Large intestine (tissue), 3 donors: ENCODE data around the gene C11orf58. TPM values are rescaled to one million over a fixed set of nuclear protein-coding genes. Genes with fewer than 3 reads are reported as not detected.

Experiments
- DNase-seq, 2 donors: peaks; one replicate each; pipeline versions ENCODE4 v3.0.0 to v3.0.0-alpha.2; 2013
- H3K27ac ChIP-seq: one replicate; pipeline ENCODE4 v1.5.1; 2013; ENCODE audit warnings: low read length
- H3K27me3 ChIP-seq: 2 replicates; pipeline ENCODE4 v1.6.1; 2013; ENCODE audit warnings: low read length; ENCODE audit not compliant: control insufficient read depth, insufficient read depth
- H3K36me3 ChIP-seq: 2 replicates; pipeline ENCODE4 v1.6.1; 2013; ENCODE audit warnings: low read length; ENCODE audit not compliant: control insufficient read depth, insufficient read depth
- H3K4me1 ChIP-seq: one replicate; pipeline ENCODE4 v1.6.1; 2013; ENCODE audit warnings: low read length; ENCODE audit not compliant: control insufficient read depth, insufficient read depth
- H3K4me3 ChIP-seq: one replicate; pipeline ENCODE4 v1.5.1; 2013; ENCODE audit warnings: low read length
- H3K9me3 ChIP-seq: one replicate; pipeline ENCODE4 v1.6.1; 2013; ENCODE audit warnings: mild to moderate bottlenecking, low read depth, low read length, moderate library complexity; ENCODE audit not compliant: control insufficient read depth
- WGBS: methylation state at CpG from one replicate; pipeline ENCODE4 v1.1.5; 2013; ENCODE audit warnings: low lambda C conversion rate; ENCODE audit not compliant: insufficient coverage; 5-methylcytosine and 5-hydroxymethylcytosine counted together
- polyA plus RNA-seq: library from polyadenylated mRNA; unstranded; fragments of 120-200 nt; gene quantifications from one replicate; pipeline ENCODE4 v1.2.1, GENCODE V29; 2013

Gene C11orf58
- polyA plus RNA-seq, 1 donor: 172 TPM

DNA sequence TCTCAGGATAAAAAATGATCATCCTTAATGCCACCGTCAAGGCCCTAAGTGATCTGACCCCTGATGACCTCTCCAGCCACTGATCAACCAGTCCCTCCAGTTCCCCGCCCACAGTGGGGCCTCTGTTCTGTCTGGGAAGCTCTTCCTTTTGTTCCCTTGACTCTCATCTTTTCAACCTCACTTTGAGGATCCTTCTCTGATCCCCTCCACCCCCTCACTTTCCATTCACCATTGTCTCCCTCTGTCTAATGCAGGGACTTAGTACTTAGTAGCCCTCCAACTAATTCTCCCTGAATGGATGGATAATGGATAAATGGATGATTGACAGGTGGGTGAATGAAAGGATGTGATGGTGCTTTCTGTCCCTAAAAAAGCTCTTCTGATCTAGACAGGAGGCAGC lies 45.6 kb downstream of the C11orf58 start:
- H3K4me3 ChIP-seq: no peak overlapping the region
- H3K27ac ChIP-seq: no peak overlapping the region
- peaks cover 49% of the 10 kb centered on the region for H3K36me3 ChIP-seq
- no peaks in the 10 kb centered on the region for H3K27me3 ChIP-seq
- DNase-seq: no peak
- H3K9me3 ChIP-seq: no peaks in the 10 kb centered on the region
- WGBS: no CpG with 5 or more reads among the region's 2 CpGs
- H3K4me1 ChIP-seq: peaks cover 19% of the 10 kb centered on the region

DNA sequence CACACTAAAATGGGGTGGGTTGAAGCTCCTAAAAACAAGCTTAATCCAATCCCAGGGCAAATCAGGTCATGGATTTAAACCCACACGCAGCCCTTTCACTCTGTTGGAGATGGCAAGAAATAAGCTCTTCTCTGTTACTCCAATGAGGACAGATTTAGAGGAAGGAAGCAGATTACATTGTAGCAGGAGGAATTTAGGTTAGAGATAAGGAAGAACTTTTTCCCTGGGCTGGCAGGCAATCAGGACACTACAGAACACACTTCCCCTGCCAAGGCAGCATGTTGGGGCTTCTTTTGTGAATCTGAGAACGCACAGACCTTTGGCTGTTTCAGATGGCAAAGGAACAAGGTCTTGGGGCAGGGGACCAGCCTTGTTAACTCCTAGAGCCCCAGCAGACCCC lies 46.2 kb downstream of the C11orf58 start:
- Histone ChIP-seq H3K4me3 (no peak overlapping the region), H3K27ac (no peak overlapping the region), H3K4me1 (peaks cover 13% of the 10 kb centered on the region), H3K27me3 (no peaks in the 10 kb centered on the region), H3K36me3 (peaks cover 50% of the 10 kb centered on the region), H3K9me3 (no peaks in the 10 kb centered on the region)
- WGBS: no CpG with 5 or more reads among the region's 2 CpGs
- DNase-seq: no peak

DNA sequence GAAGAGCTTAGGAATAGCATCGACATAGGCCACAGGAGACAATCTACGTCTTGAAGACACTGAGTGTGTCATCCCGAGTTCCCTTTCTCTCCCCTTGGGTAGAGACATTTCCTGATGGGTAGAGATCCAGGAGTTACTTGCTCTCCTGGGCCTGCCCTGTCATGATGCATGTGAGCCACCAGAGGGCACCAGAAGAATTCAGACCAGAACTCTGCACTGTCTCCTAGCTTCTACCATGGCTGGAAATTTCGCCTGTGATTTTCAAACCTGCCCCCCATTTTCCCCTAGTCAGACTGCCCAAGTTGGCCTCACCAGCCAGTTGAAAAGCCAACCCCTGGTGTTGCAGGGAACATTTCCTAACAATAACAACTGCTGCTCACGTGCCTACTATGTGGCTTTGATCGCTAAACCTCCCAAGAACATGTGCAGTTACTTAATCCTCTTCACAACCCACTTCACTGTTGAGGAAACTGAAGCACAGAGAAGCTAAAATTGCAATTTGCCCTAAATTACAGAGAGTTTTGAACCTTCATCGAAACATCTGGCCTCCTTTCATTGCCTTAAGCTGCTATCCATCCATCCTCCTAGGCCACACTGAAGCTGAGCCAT lies 47.2 kb downstream of the C11orf58 start:
- peak; percentile 40 to 55 for DNase-seq
- Histone ChIP-seq H3K27ac (peak overlapping the region; percentile 64), H3K4me1 (peaks cover 13% of the 10 kb centered on the region), H3K36me3 (peaks cover 53% of the 10 kb centered on the region), H3K27me3 (no peaks in the 10 kb centered on the region), H3K9me3 (no peaks in the 10 kb centered on the region), H3K4me3 (no peak overlapping the region)
- 100% methylated on average over 1 of the region's 7 CpGs for WGBS

DNA sequence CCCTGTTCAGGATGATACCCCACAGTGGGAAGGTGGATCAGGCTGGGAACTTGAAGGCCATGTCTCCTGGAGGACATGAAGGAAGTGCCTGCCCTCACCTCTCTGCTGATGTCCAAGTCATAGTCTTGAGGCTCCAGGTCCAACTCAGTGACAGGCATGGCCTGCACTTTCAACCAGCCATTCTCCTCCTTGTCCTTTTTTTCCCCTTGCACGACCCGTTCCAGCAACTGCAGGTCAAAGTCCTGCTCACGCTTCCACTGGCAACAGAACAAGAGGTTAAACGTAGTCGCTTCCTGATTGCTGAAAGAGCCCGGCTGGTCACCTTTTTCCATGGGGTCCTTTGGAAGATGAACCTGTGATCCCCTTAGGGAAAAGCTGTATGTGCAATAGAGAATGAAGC lies 47.7 kb downstream of the C11orf58 start:
- Histone ChIP-seq H3K9me3 (no peaks in the 10 kb centered on the region), H3K36me3 (peaks cover 58% of the 10 kb centered on the region), H3K4me1 (peaks cover 17% of the 10 kb centered on the region), H3K27ac (peak overlapping the region; percentile 64), H3K4me3 (no peak overlapping the region), H3K27me3 (no peaks in the 10 kb centered on the region)
- DNase-seq: peak; percentile 66 to 84
- WGBS: 20% methylated on average over 1 of the region's 6 CpGs

DNA sequence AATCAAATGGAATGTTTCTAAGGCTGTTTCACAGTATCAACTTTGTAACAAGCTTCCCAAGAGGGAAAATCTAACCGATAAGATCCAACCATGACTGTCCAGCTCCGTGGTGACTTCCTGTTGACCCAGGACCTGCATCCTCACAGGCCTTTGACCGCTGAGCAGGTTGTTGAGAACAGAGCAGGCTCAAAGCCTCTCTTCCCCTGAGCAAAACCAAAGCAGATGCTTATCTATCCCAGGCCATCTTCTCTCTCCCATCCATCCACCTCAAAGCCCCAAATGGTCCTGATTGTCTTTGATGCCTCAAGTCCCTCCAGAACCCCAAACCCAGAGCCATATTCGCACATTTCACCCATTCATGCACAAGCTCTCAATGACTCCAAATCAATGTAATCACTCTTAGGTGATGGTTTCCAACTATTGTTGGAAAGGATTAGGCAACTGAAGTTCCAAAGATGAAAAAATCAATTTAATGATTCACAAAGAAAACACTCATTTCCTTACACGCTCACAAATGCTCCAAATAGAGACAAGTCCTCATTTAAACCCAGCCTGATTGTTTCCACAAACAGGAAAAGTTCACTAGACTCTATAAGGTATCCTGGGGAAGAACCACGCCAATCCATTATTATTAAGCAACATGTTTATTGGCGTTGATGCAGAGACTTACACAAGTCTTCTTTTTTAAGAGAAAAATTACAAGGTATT lies 48.7 kb downstream of the C11orf58 start:
- no peak for DNase-seq
- peaks cover 59% of the 10 kb centered on the region for H3K36me3 ChIP-seq
- H3K4me1 ChIP-seq: peaks cover 20% of the 10 kb centered on the region
- no peaks in the 10 kb centered on the region for H3K27me3 ChIP-seq
- H3K4me3 ChIP-seq: no peak overlapping the region
- no peak overlapping the region for H3K27ac ChIP-seq
- H3K9me3 ChIP-seq: no peaks in the 10 kb centered on the region
- WGBS: no CpG with 5 or more reads among the region's 7 CpGs

DNA sequence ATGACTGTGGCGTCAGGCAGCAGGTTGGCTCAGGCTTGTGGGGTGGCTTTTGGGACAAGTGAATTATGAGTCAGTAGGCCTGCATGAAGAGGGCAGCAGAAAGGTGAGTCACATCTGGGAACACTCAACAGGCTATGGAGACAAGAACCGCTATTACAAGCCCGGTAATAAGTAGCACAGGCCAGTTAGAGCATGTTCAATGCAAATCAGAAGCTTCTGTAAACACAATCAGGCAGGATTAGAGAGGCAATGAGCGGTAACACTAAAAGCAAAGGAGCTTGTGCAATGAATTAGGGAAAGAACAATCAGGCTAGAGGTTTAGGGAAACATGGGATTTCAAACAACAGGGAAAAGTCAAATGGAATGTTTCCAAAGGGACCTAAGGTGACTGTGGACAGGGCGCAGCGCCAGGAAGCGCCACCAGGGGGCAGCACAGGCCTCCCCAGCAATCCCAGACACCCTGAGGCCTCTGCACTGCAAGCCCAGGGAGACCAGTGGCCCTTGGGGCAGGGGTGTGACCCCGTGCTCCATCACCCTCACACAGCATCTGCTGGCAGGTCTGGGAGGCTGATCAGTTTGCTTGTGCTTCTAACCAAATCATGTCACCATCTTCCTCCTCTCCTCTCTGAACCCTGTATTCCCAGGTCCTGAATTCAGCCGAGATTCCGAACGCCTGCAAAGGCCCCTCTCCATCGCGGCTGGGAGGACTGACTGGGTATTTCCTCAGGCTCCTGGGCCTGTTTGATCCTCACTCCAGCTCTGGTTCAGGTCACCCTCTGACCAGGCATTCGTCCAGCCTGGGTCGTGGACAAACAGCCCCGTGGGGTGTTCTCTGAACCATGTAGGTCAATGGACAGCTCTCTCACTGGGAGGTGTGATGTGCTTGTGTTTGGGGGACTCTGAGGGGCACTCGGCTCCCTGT lies 50.0 kb downstream of the C11orf58 start:
- no peaks in the 10 kb centered on the region for H3K27me3 ChIP-seq
- no peak overlapping the region for H3K4me3 ChIP-seq
- H3K27ac ChIP-seq: no peak overlapping the region
- H3K4me1 ChIP-seq: peaks cover 17% of the 10 kb centered on the region
- peak; percentile 42 to 59 for DNase-seq
- H3K36me3 ChIP-seq: peaks cover 55% of the 10 kb centered on the region
- WGBS: 67% methylated on average over 2 of the region's 17 CpGs
- no peaks in the 10 kb centered on the region for H3K9me3 ChIP-seq

DNA sequence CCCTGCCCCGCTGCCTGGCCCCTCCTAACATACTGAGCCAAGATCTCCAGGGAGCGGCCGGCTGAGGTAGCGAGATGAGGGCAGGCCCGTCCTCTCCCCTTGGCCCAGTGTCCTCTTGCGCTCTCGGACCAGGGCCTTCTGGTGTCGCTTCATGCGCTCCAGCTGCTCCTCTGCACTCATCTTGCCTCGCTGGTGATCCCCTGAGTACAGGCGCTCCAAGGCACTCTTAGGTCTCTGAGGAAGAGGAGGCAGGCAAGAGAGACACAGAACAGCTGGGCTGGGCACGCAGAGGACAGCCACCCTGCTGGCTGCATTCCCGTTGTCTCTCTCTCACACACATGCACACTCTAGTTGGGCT lies 50.6 kb downstream of the C11orf58 start:
- WGBS: no CpG with 5 or more reads among the region's 13 CpGs
- Histone ChIP-seq H3K36me3 (peaks cover 55% of the 10 kb centered on the region), H3K9me3 (no peaks in the 10 kb centered on the region), H3K27ac (no peak overlapping the region), H3K27me3 (no peaks in the 10 kb centered on the region), H3K4me1 (peaks cover 17% of the 10 kb centered on the region), H3K4me3 (no peak overlapping the region)
- no peak for DNase-seq

DNA sequence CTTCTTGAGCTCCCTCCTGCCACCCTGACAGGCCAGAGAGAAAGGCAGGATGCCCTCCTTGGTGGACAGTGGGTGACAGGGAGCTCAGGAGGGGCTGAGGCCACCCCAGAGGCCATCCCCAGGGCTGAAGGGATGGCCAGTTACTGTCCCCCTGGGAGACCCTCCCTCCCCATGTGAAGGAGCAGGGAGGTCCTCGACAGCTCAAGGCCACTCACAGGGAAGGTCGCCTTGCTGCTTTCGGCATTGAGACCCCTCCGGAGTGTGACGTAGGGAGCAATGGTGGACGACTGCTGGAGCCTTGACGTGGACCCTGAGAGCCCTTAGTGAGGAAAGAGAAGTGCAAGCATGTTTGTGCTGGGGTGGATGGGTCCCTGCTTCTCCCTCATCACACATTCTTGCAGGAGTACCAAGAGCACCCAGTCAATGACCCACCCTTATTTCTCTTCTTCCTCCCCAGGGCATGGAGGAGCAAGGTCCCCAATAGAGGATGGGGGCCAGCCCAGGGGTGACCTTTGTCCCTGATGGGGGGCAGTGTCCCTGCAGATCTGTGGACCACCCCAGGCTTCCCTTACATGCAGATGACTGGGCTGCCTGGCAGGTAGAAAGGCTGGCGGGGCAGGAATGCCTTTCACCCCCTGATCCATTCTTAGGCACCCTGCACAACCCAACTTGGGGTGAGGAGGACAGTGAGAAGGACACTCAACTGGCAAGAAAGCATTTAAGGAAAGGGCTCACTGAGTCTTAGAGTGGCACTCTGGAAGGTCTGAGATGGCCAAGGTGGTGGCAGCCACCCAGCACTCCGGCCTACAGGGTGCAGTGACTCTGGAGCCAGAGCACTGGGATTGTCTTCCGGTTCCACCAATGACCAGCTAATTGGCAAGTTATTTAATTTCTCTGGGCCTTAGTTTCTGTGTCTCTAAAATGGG lies 51.4 kb downstream of the C11orf58 start:
- Histone ChIP-seq H3K27me3 (no peaks in the 10 kb centered on the region), H3K4me1 (peaks cover 17% of the 10 kb centered on the region), H3K4me3 (no peak overlapping the region), H3K27ac (no peak overlapping the region), H3K36me3 (peaks cover 60% of the 10 kb centered on the region), H3K9me3 (no peaks in the 10 kb centered on the region)
- no CpG with 5 or more reads among the region's 10 CpGs for WGBS
- no peak for DNase-seq

DNA sequence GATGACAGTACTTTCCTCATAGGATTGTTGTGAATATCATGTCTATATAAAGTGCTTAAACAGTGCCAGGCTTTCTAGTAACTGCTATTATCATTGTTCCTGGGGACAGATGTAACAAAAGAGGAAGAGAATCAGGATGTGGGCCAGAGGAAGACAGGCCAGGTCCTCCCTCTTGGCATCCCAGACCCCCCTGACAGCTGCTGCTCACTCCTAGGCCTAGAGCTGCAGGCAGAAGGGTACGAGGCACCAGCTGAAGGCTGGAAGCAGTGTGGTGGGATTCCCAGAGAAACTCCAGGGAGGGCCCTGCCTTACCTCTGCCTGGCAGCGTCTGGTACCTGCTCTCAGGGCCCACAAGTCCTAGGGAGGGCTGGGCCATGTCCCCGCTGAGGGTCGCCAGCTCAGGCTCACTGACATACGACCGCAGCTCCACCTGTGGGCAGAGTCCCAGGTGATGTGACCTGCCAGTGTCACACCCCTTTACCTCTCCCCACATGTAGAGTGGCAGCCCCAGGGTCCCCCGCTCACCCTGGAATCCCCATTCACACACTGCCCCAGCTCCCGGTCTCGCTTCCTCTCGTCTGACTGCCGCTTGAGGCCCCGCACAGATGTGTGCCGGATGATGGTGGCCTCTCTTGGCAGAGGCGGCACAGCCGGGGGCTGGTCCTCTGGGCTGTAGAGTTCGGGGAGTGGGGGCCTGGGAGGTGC lies 52.2 kb downstream of the C11orf58 start:
- no peaks in the 10 kb centered on the region for H3K9me3 ChIP-seq
- no peak overlapping the region for H3K4me3 ChIP-seq
- no peaks in the 10 kb centered on the region for H3K27me3 ChIP-seq
- H3K36me3 ChIP-seq: peaks cover 63% of the 10 kb centered on the region
- no peak for DNase-seq
- H3K27ac ChIP-seq: peak overlapping the region; percentile 78
- H3K4me1 ChIP-seq: peaks cover 16% of the 10 kb centered on the region
- WGBS: no CpG with 5 or more reads among the region's 16 CpGs
